Stimulated activated CD4-positive, alpha-beta T cell treated with anti-CD3 and anti-CD28 coated beads, Interleukin-2, amount 100 ng/mL, for 48 hours (primary cell): ENCODE results near the gene GOLGA6L9.
"Not testable (repeated sequence)": the region's sequence is repeated elsewhere in the genome, so short reads cannot be mapped to it uniquely, and the experiment has no call there.

Experiments
- DNase-seq, 2 donors: peaks; one replicate each; pipeline ENCODE4 v3.0.0-alpha.2; 2020

The GOLGA6L9 gene

DNA sequence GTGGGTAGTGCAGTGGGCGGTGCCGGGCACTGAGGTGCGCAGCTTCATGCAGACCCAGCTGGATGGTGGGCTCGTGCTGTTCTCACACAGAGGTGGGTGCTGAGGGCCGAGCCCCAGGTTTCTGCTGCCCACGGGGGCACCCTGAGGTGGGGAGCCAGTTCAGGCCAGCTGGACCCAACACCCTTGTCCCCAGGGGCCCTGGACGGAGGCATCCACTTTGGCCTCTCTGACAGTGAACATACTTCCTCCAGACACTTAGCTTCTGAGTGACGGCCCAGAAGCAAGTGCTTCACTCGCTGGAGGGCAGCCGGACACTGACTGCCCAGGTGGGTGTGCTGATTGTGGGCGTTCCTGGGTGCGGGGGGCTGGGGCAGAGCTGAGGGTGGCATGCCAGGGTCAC lies 39.8 kb downstream of the GOLGA6L9 start:
- not testable (repeated sequence) for DNase-seq

DNA sequence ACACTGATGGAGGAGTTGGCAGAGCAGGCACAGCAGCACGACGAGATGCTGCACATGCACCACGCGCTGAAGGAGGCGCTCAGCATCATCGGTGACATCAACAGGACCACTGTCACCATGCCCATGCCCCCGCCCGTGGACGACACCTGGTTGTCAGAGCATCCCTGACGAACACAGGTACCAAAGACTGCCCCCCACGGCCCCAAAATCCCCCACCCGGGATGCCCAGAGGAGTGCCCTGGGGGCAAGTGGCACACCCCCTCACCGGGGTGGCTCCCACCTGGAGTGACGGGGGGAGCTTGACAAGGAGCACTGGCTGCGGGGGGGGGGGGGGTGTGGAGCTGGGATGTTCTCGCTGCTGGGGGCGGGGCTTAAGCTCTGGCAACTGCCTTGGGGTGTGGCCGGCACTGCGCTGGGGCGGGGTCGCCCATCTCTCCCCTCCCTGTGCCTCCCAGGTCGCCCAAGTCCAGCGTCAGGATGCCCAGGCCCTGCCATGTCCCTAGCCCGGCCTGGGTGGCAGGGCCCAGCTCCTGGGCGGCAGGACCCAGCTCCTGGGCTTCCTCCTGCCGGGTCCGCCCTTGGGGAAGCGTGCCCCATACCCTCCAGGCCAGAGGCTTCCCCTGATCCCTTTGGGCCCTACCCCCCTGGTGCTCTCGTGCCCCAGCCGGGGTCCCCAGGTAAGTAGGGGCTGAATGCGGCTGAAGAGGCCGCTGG lies 42.8 kb downstream of the GOLGA6L9 start:
- DNase-seq = not testable (repeated sequence)

DNA sequence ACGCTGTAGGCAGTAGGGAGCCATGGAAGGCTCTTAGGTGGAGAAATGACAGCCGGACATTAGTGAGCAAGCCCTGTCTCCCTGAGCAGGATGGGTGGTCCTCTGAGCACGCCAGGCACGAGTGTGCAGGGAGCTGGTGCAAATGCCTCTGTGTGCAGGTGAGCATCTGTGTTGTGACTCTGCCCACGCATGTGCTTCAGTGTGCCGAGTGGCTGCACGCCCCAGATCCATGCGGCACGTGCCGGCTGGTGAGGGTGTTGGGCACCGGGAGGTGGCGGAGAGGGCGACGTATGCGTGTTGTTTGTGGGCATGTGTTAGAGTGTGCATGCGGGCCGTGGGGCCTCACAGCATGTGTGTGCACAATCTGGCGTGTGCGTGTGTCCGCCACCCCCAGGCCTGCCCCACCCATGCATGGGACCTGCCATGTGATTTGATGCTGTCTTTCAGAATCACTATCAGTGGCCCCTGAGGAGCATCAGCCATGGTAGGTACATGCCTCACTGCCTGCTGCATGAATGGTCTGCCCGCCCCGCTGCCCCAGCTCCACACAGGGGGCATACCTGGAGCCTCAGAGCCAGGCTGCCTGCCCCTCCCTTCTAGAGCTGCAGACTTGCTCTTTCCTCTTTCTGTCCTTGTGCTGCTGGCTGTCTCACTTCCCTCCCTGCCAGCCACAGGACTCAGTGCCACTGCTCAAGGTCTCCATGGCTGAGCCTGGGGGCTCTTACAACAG lies 45.1 kb downstream of the GOLGA6L9 start:
- DNase-seq = not testable (repeated sequence)

DNA sequence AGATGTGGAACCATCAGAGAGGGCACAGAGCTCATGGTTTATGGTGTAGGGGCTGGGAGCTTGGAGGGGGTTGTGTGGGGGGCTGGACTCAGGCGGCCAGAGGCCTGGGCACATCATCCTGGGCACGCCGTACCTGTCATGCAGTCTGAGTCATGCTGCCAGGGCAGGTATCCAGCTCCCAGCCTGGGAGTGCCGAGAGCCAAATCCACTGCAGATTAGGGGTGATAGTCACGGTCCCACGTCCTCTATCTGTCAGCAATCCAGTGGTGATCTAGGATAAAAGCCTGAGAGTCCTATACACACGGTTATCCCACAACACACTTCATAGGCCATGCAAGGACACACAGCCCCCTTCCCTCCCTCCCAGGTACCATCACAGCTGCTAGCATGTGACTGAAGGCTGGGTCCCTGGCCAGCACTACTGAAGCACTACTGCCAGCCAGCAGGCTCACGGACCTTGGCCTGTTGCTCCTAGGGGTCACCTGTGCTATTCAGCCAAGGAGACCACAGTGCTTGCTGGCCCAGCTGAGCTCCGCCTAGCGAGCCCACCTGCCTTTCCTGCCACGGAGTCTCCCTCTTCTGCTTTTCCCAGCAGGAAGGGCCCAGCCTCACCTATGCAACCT lies 45.8 kb downstream of the GOLGA6L9 start:
- DNase-seq = not testable (repeated sequence)

DNA sequence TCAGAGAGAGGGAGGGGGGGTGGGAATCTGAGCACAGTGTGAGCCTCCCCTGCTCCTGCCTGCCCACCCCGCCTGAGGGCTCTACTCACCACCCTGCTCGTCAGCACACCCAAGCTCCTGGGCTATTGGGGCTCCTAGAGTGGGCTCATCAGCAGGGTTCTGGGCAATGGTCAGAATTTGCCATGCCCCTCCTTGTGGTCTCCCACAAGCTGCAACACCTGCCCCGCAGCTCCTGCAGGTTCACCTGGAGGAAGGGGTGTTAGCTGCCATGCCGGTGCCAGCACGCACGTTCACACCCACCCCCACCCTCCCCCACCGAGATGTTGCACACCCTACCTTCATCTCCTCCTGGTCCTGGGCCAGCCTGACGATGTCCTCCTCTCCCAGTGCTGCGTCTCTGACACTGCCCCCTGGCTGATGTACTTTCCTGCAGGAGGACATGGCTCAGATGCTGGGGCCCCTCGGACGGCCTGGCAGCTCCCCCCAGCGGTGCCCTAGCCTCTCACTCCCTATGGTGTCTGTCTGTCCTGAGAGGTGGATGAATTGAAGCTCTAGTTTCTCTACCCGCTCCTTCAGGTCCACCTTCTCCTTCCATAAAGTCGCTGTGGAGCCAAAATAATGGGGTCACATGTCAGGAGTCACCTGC lies 47.2 kb downstream of the GOLGA6L9 start:
- not testable (repeated sequence) for DNase-seq

DNA sequence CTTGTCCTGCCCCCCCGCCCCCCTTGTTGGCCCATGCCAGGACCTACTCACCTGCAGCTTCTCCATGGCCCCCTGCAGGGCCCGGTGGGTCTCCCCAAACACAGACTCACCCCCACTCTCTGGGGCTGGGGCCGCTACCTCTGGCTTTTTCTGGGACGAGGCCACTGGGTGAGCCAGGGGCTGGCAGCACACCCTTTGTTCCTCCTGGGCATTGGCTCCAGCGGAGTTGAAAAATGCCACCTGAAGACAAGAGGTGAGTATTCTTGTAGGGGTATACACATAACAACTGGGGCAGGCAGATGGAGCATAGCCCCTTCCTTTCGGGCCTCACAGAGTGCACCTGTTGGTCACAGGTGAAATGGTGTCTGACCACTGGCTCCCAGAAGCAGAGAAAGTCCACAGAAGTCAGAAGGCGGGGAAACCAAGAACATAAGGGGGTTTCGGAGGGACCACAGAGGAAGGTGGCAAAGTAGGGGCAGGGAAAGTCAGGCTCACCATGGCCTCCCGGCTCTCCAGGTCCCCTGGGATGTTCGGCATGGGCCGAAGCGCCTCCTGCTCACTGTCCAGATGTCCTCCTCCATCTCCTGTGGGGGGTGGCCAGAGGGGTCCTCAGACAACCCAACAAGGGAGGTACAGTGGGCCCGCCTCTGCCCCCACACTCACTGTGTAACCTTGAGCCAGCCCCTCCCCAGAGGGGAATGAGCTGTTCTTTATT lies 47.9 kb downstream of the GOLGA6L9 start:
- not testable (repeated sequence) for DNase-seq
